Hepatocyte (in vitro differentiated cells): ENCODE data around the gene KDM3A.

Source experiments
- CTCF ChIP-seq: fragments of 200-600 bp; sonication (generic); IDR thresholded peaks from 2 replicates; pipeline ENCODE4 v1.5.1; 2016; ENCODE audit warnings: antibody characterized with exemption, mild to moderate bottlenecking; ENCODE audit not compliant: poor library complexity
- EZH2phosphoT487 ChIP-seq: fragments of 200-600 bp; sonication (generic); IDR thresholded peaks from one replicate; pipeline ENCODE4 v1.6.1; 2018; ENCODE audit warnings: antibody characterized with exemption, mild to moderate bottlenecking, low read depth, moderate library complexity; ENCODE audit not compliant: unreplicated experiment, severe bottlenecking

DNA sequence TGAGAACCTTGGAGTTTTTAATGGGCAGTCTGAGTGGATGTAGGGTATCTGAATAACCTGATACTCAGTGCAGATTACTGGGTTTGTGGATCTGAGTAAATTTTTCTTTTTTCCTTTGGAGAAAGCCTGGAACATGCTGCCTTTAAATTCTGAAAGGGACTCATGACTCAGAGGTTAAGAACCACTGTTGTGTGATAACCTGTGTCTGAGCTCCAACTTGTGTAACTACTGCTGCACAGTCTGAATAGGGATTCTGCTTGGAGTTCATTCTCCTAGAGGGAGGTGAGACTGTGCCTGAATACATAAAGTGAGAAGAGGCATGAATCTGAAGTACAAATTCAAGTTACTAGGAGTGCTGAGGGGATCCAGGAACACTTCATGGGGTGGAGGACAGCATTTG, 36.2 kb downstream of the KDM3A start:
- TF ChIP-seq CTCF (no peak), EZH2phosphoT487 (no peak)
